GM23338 (cell line): ENCODE results near the gene GGT6. TPM values are rescaled to one million over a fixed set of nuclear protein-coding genes. Genes with fewer than 3 reads are reported as not detected.
"Not testable (repeated sequence)": the region's sequence is repeated elsewhere in the genome, so short reads cannot be mapped to it uniquely, and the experiment has no call there.

Experiments used
- ATAC-seq: fragments of 200-7000 bp; cut with Tn5 transposase; 3 replicates; pipeline ENCODE4 v1.9.1; 2020
- DNase-seq: peaks from one replicate; pipeline ENCODE4 v3.0.0-alpha.2; 2015; ENCODE audit warnings: low spot score
- H2AFZ ChIP-seq: fragments of 200-600 bp; sonication (generic); 2 replicates; pipeline ENCODE4 v1.8.0; 2016; ENCODE audit warnings: antibody characterized with exemption, mild to moderate bottlenecking, moderate library complexity
- H3F3A ChIP-seq: fragments of 200-600 bp; sonication (generic); replicated peaks from 2 replicates; pipeline ENCODE4 v1.8.0; 2017; ENCODE audit warnings: antibody characterized with exemption, mixed run types, low read depth
- H3K27ac ChIP-seq: fragments of 200-600 bp; sonication (generic); 2 replicates; pipeline ENCODE4 v1.6.1; 2016; ENCODE audit warnings: low read depth
- H3K27me3 ChIP-seq: fragments of 200-600 bp; sonication (generic); 2 replicates; pipeline ENCODE4 v1.8.0; 2016; ENCODE audit warnings: mild to moderate bottlenecking, mixed run types, moderate library complexity; ENCODE audit not compliant: insufficient read depth
- H3K36me3 ChIP-seq: fragments of 200-600 bp; sonication (generic); 2 replicates; pipeline ENCODE4 v1.8.0; 2016; ENCODE audit warnings: mild to moderate bottlenecking; ENCODE audit not compliant: insufficient read depth
- H3K4me1 ChIP-seq: fragments of 200-600 bp; sonication (generic); 2 replicates; pipeline ENCODE4 v1.8.0; 2016; ENCODE audit warnings: mild to moderate bottlenecking, moderate library complexity; ENCODE audit not compliant: insufficient read depth
- H3K4me2 ChIP-seq: fragments of 200-600 bp; sonication (generic); 2 replicates; pipeline ENCODE4 v1.7.1; 2017; ENCODE audit warnings: mixed run types
- H3K4me3 ChIP-seq: fragments of 200-600 bp; sonication (generic); 2 replicates; pipeline ENCODE4 v1.6.1; 2016; ENCODE audit warnings: mixed run types
- H3K79me2 ChIP-seq: fragments of 200-600 bp; sonication (generic); replicated peaks from 2 replicates; pipeline ENCODE4 v1.8.0; 2017; ENCODE audit warnings: mild to moderate bottlenecking; ENCODE audit not compliant: insufficient read depth
- H3K9me2 ChIP-seq: fragments of 200-600 bp; sonication (generic); 2 replicates; pipeline ENCODE4 v1.8.0; 2017; ENCODE audit not compliant: insufficient read depth
- H4K20me1 ChIP-seq: fragments of 200-600 bp; sonication (generic); replicated peaks from 2 replicates; pipeline ENCODE4 v1.8.0; 2017; ENCODE audit warnings: mild to moderate bottlenecking; ENCODE audit not compliant: insufficient read depth
- H3K27ac Mint-ChIP-seq: 2 replicates; pipeline ENCODE4 v1.8.0; 2020; ENCODE audit warnings: inconsistent platforms, mild to moderate bottlenecking, moderate library complexity, mixed read lengths
- H3K27me3 Mint-ChIP-seq: 3 replicates; pipeline ENCODE4 v1.8.0; 2022; ENCODE audit warnings: low read depth, mild to moderate bottlenecking, moderate library complexity, mixed read lengths, inconsistent platforms; ENCODE audit not compliant: insufficient read depth, poor library complexity
- H3K36me3 Mint-ChIP-seq: 3 replicates; pipeline ENCODE4 v1.8.0; 2021; ENCODE audit warnings: low read depth, mild to moderate bottlenecking, inconsistent platforms, moderate library complexity, mixed read lengths
- H3K4me1 Mint-ChIP-seq: 3 replicates; pipeline ENCODE4 v1.8.0; 2020; ENCODE audit warnings: mild to moderate bottlenecking, inconsistent platforms, mixed read lengths
- H3K4me3 Mint-ChIP-seq: 3 replicates; pipeline ENCODE4 v1.8.0; 2021; ENCODE audit warnings: moderate library complexity, mild to moderate bottlenecking, inconsistent platforms, mixed read lengths
- H3K9me3 Mint-ChIP-seq: 3 replicates; pipeline ENCODE4 v1.8.0; 2020; ENCODE audit warnings: moderate library complexity, mild to moderate bottlenecking, inconsistent platforms, mixed read lengths
- CTCF ChIP-seq, 2 experiments: fragments of 200-600 bp in 1 of 2; sonication (generic) in 1 of 2; conservative IDR thresholded peaks; 2 replicates each; pipeline versions ENCODE4 v1.5.1 to v1.6.1; 2016 to 2017; ENCODE audit warnings: antibody characterized with exemption in 2 of 2, low read depth in 2 of 2, mild to moderate bottlenecking in 2 of 2, moderate library complexity in 1 of 2
- EZH2 ChIP-seq: fragments of 200-600 bp; sonication (generic); IDR thresholded peaks from one replicate; pipeline ENCODE4 v1.8.0; 2017; ENCODE audit warnings: antibody characterized with exemption, mild to moderate bottlenecking, low read depth; ENCODE audit not compliant: unreplicated experiment
- NANOG ChIP-seq: IDR thresholded peaks from 2 replicates; pipeline ENCODE4 v1.6.1; 2016; ENCODE audit warnings: antibody characterized with exemption, borderline replicate concordance
- STAT1 ChIP-seq: IDR thresholded peaks from one replicate; pipeline ENCODE4 v1.6.1; 2016; ENCODE audit warnings: antibody characterized with exemption; ENCODE audit not compliant: unreplicated experiment
- ZNF114 ChIP-seq: fragments of 250-450 bp; sonication (Bioruptor Pico); IDR thresholded peaks from 2 replicates; pipeline ENCODE4 v1.5.0; 2020; ENCODE audit warnings: mild to moderate bottlenecking, moderate library complexity
- polyA plus RNA-seq: library from polyadenylated mRNA; unstranded; fragments of >200 nt; fragmentation: Nextera tagmentation; extraction: Ambion mirVana; gene quantifications from 2 replicates; pipeline ENCODE4 v1.2.1, GENCODE V29; 2016
- total RNA-seq: library from RNA; depleted of rRNA; stranded (reverse); fragments of >200 nt; shearing (Covaris generic); gene quantifications from 2 replicates; pipeline ENCODE4 v1.2.3, GENCODE V29; 2014
- TF ChIP-seq, protein P1 (sequence below): IDR thresholded peaks from one replicate; pipeline ENCODE4 v1.6.1; 2018; ENCODE audit warnings: antibody characterized with exemption; ENCODE audit not compliant: unreplicated experiment
- TF ChIP-seq, protein P2 (sequence below): IDR thresholded peaks from 2 replicates; pipeline ENCODE4 v1.6.1; 2016; ENCODE audit warnings: antibody characterized with exemption

Gene GGT6
- total and polyA plus RNA-seq, 2 experiments from 2014 or later = 0.24 TPM; not detected in 1

DNA sequence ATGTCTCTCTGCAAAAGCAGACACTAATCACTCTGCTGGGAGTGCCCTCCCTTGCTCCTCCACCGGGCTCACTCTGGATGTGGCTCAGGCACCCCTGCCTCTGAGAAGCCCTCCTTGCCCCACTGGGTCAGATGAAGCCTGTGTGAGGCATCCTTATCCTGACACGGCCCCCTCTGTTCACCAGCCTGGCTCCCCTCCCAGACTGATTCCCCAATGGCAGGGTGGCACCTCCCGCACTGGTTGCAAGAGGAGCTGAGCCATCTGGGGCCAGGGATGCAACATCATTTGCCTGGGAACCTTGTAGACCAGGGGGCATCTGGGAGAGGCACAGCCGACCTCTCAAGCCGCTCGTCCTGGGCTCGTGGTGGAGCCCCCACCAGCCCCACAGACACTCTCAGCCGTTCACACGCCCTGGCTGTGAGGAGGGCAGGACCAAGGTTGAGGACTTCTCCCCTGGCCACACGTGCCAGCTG, 30.6 kb upstream of the GGT6 start:
- peaks cover 5% of the 10 kb centered on the region for H3K27me3 ChIP-seq
- H3K4me2 ChIP-seq = no peak overlapping the region
- H4K20me1 ChIP-seq = no peaks in the 10 kb centered on the region
- no peak overlapping the region for H3K4me3 ChIP-seq
- no peak for DNase-seq
- Mint-ChIP-seq H3K4me1 (peaks cover 14% of the 10 kb centered on the region), H3K36me3 (no peaks in the 10 kb centered on the region), H3K27ac (no peak overlapping the region), H3K27me3 (peaks cover 24% of the 10 kb centered on the region), H3K9me3 (no peaks in the 10 kb centered on the region), H3K4me3 (no peak overlapping the region)
- H3F3A ChIP-seq = no peaks in the 10 kb centered on the region
- H3K79me2 ChIP-seq = no peaks in the 10 kb centered on the region
- H3K36me3 ChIP-seq = no peaks in the 10 kb centered on the region
- peaks cover 5% of the 10 kb centered on the region; the same call in 1 of the 2 replicates for H3K4me1 ChIP-seq
- no peak overlapping the region for H3K27ac ChIP-seq
- no peak for TF ChIP-seq CTCF (conservative IDR thresholded peaks at IDR 0.05; ENCODE audit: low read depth in 2 of 2)
- no peak for ATAC-seq
- H2AFZ ChIP-seq = no peak overlapping the region
- H3K9me2 ChIP-seq = no peaks in the 10 kb centered on the region

GRCh38 chr17:4590042-4590441, 29.7 kb upstream of the GGT6 start:
- H3K36me3 Mint-ChIP-seq, ATAC-seq: not testable (repeated sequence)
- peaks cover 15% of the 10 kb centered on the region for H3K4me1 Mint-ChIP-seq

GRCh38 chr17:4588898-4589625, 28.7 kb upstream of the GGT6 start:
- H3K27ac ChIP-seq = no peak overlapping the region
- Mint-ChIP-seq H3K27me3 (peaks cover 34% of the 10 kb centered on the region), H3K27ac (no peak overlapping the region), H3K4me1 (peaks cover 10% of the 10 kb centered on the region), H3K36me3 (no peaks in the 10 kb centered on the region), H3K4me3 (no peak overlapping the region), H3K9me3 (no peaks in the 10 kb centered on the region)
- H3K27me3 ChIP-seq = peaks cover 22% of the 10 kb centered on the region
- H3F3A ChIP-seq = no peaks in the 10 kb centered on the region
- no peaks in the 10 kb centered on the region for H3K9me2 ChIP-seq
- H3K4me3 ChIP-seq = no peak overlapping the region
- no peak for DNase-seq
- no peak overlapping the region for H2AFZ ChIP-seq
- H3K4me1 ChIP-seq = no peaks in the 10 kb centered on the region; the same call in 1 of the 2 replicates
- ATAC-seq = no peak
- H3K79me2 ChIP-seq = no peaks in the 10 kb centered on the region
- H3K4me2 ChIP-seq = no peak overlapping the region
- no peaks in the 10 kb centered on the region for H3K36me3 ChIP-seq
- H4K20me1 ChIP-seq = no peaks in the 10 kb centered on the region
- TF ChIP-seq EZH2 (no peak), NANOG (no peak), STAT1 (no peak), ZNF114 (CRISPR knock-in tag) (no peak)
- TF ChIP-seq, protein P1, sequence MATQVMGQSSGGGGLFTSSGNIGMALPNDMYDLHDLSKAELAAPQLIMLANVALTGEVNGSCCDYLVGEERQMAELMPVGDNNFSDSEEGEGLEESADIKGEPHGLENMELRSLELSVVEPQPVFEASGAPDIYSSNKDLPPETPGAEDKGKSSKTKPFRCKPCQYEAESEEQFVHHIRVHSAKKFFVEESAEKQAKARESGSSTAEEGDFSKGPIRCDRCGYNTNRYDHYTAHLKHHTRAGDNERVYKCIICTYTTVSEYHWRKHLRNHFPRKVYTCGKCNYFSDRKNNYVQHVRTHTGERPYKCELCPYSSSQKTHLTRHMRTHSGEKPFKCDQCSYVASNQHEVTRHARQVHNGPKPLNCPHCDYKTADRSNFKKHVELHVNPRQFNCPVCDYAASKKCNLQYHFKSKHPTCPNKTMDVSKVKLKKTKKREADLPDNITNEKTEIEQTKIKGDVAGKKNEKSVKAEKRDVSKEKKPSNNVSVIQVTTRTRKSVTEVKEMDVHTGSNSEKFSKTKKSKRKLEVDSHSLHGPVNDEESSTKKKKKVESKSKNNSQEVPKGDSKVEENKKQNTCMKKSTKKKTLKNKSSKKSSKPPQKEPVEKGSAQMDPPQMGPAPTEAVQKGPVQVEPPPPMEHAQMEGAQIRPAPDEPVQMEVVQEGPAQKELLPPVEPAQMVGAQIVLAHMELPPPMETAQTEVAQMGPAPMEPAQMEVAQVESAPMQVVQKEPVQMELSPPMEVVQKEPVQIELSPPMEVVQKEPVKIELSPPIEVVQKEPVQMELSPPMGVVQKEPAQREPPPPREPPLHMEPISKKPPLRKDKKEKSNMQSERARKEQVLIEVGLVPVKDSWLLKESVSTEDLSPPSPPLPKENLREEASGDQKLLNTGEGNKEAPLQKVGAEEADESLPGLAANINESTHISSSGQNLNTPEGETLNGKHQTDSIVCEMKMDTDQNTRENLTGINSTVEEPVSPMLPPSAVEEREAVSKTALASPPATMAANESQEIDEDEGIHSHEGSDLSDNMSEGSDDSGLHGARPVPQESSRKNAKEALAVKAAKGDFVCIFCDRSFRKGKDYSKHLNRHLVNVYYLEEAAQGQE = no peak
- TF ChIP-seq, protein P2, sequence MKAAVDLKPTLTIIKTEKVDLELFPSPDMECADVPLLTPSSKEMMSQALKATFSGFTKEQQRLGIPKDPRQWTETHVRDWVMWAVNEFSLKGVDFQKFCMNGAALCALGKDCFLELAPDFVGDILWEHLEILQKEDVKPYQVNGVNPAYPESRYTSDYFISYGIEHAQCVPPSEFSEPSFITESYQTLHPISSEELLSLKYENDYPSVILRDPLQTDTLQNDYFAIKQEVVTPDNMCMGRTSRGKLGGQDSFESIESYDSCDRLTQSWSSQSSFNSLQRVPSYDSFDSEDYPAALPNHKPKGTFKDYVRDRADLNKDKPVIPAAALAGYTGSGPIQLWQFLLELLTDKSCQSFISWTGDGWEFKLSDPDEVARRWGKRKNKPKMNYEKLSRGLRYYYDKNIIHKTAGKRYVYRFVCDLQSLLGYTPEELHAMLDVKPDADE = no peak

More at GRCh38 chr17:4590042-4590441, 29.7 kb upstream of the GGT6 start:
- not testable (repeated sequence) for H3K9me3 Mint-ChIP-seq, H4K20me1 ChIP-seq, DNase-seq, H3K4me2 ChIP-seq, H3K4me3 ChIP-seq, H3K27ac ChIP-seq, H3K4me1 ChIP-seq, H3K27ac Mint-ChIP-seq, H3F3A ChIP-seq, H2AFZ ChIP-seq, H3K79me2 ChIP-seq, H3K36me3 ChIP-seq, H3K4me3 Mint-ChIP-seq, H3K9me2 ChIP-seq
- peaks cover 34% of the 10 kb centered on the region for H3K27me3 Mint-ChIP-seq
- peaks cover 15% of the 10 kb centered on the region for H3K27me3 ChIP-seq
